NT2/D1 (cell line): ENCODE data around the gene ATG2B.

Experiments
- DNase-seq: peaks from one replicate; pipeline ENCODE4 v3.0.0-alpha.2; 2011; ENCODE audit warnings: low read depth, low spot score
- H3K27me3 ChIP-seq: 2 replicates; pipeline ENCODE4 v1.6.0; 2011; ENCODE audit warnings: mild to moderate bottlenecking; ENCODE audit not compliant: insufficient read length, insufficient read depth
- H3K36me3 ChIP-seq: 2 replicates; pipeline ENCODE4 v1.6.1; 2011; ENCODE audit warnings: mild to moderate bottlenecking, low read length, mixed read lengths; ENCODE audit not compliant: insufficient read depth, insufficient read length
- H3K4me1 ChIP-seq: 2 replicates; pipeline ENCODE4 v1.5.1; 2011; ENCODE audit not compliant: insufficient read depth, insufficient read length
- H3K4me3 ChIP-seq: 2 replicates; pipeline ENCODE4 v1.5.1; 2011; ENCODE audit warnings: low read depth; ENCODE audit not compliant: insufficient read length
- H3K9ac ChIP-seq: 2 replicates; pipeline ENCODE4 v1.6.0; 2011; ENCODE audit warnings: low read depth; ENCODE audit not compliant: insufficient read length
- H3K9me3 ChIP-seq: 2 replicates; pipeline ENCODE4 v1.5.1; 2011; ENCODE audit warnings: mild to moderate bottlenecking, low read length; ENCODE audit not compliant: insufficient read depth
- SUZ12 ChIP-seq: IDR thresholded peaks from 2 replicates; pipeline ENCODE4 v1.6.1; 2011; ENCODE audit not compliant: insufficient read length, insufficient read depth; ENCODE audit errors: extremely low read depth
- YY1 ChIP-seq: IDR thresholded peaks from 2 replicates; pipeline ENCODE4 v1.6.1; 2011; ENCODE audit not compliant: insufficient read length, insufficient read depth
- ZNF274 ChIP-seq: IDR thresholded peaks from 2 replicates; pipeline ENCODE4 v1.6.1; 2011; ENCODE audit warnings: mild to moderate bottlenecking, low read depth, low read length

The ATG2B gene

DNA sequence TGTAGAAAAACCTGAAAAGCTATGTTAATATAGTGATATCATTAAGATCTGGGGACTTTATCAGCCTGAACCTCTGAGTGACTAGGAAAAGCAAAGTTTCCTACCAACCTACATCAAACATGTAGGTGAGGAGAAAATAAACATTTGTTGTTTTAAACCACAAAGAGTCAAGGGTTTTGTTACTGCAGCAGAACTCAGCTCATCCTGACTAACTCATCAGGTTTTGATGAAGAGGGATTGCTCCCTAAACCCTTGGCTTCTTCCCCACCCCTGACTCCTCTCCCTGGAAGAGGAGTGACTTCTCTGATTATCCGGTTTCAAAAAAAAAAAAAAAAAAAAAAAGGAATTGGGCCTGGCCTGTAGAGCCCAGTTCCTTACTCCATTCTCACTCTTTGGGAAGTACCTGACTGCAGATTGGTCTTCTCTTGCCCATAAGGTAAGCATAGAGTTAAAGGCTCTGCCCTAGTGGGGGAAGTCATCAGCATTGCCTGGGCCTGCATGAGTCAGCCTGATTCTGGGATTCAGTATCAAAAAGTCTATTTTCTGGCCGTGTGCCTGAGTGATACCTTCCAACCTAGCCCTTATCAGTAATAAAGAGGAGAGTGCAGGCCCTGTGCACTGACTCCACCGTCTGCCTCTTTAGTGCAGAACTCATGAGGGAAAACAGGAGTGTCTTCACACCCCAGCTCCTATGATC is 90.2 kb downstream of the ATG2B start:
- peaks cover 23% of the 10 kb centered on the region for H3K9me3 ChIP-seq
- no peak for DNase-seq
- no peak overlapping the region for H3K4me3 ChIP-seq
- TF ChIP-seq ZNF274 (no peak), SUZ12 (no peak), YY1 (no peak)
- no peaks in the 10 kb centered on the region for H3K36me3 ChIP-seq
- H3K9ac ChIP-seq, result no peak overlapping the region
- H3K27me3 ChIP-seq, result no peaks in the 10 kb centered on the region
- no peaks in the 10 kb centered on the region for H3K4me1 ChIP-seq

DNA sequence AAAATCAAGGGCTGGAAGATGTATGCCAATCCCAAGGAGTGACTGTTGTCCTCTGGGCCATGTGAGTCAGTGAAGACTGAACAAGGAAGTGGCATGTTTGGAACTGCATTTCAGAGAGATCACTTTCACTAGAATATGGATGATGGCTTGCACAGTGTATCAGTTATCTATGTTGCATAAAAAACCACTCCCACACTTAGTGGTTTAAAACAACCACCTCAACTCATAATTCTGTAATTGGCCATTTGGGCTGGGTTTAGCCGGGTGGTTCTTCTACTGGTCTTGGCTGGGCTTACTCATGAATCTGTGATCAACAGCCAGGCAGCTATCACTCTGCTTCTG is 91.7 kb downstream of the ATG2B start:
- Histone ChIP-seq H3K27me3 (no peaks in the 10 kb centered on the region), H3K9ac (no peak overlapping the region), H3K4me3 (no peak overlapping the region), H3K9me3 (peaks cover 19% of the 10 kb centered on the region), H3K4me1 (peaks cover 3% of the 10 kb centered on the region), H3K36me3 (no peaks in the 10 kb centered on the region)
- no peak for DNase-seq
- no peak for TF ChIP-seq ZNF274
- no peak for TF ChIP-seq YY1
- TF ChIP-seq SUZ12, result no peak

DNA sequence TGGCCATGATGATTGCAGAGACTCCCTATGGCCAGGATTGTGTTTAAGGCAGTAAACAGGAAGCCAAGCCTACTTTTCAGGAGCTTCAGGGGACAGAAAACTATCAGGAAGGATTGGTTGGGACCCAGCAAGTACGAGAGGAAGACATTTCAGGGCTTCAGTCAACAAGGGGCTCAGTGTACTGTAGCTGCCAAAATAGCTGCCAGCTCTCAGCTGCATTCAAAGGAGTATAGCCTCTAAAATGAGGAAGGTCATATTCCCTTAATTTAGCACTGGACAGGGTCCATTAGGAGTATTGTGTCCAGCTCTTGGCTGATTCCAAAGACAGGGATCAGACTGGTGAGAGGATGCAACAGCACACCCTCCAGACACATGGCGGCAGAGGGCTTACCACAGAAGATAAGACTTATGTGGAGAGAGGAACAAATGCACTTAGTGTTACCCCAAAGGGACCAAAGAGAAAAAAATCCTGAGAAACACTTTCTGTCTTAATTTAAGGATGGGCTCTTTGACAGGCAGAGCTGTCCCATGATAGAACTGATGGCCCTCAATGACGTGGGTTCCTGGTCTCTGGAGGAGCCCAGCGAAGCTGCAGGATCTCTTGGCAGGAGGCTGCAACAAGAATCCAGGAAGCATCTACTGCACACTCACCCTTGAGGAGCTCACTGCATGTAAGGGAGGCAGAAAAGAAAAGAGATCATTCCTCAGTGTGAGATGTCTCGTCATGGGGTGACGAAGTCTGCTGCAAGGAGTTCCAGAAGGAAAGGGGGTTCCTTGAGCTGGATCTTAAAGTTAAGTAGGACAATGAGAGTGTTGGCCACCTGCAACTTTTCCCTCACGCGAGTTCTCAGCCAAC is 92.3 kb downstream of the ATG2B start:
- peaks cover 3% of the 10 kb centered on the region for H3K4me1 ChIP-seq
- H3K27me3 ChIP-seq, result no peaks in the 10 kb centered on the region
- H3K4me3 ChIP-seq, result no peak overlapping the region
- no peak for DNase-seq
- TF ChIP-seq YY1 (no peak), SUZ12 (no peak), ZNF274 (no peak)
- H3K9ac ChIP-seq, result no peak overlapping the region
- H3K36me3 ChIP-seq, result no peaks in the 10 kb centered on the region
- H3K9me3 ChIP-seq, result peaks cover 19% of the 10 kb centered on the region

DNA sequence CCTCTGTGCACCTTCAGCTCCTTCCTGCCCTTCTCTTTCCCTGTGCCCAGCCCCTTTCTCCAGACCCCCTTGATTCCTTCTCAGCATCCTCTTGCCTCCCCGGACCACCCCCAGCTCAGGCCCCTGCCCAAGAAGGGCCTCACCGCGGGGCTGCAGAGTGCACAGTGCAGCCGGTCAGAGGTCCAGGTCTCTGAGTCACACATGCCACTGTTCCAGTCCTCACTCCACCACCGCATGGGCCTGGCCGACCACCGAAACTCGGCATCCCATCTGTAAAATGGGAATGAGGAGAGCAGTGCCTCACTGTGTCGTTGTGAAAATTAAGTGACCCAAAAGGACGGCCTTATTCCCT is 93.8 kb downstream of the ATG2B start:
- TF ChIP-seq SUZ12 (no peak), ZNF274 (no peak), YY1 (no peak)
- no peak overlapping the region for H3K9ac ChIP-seq
- DNase-seq, result no peak

DNA sequence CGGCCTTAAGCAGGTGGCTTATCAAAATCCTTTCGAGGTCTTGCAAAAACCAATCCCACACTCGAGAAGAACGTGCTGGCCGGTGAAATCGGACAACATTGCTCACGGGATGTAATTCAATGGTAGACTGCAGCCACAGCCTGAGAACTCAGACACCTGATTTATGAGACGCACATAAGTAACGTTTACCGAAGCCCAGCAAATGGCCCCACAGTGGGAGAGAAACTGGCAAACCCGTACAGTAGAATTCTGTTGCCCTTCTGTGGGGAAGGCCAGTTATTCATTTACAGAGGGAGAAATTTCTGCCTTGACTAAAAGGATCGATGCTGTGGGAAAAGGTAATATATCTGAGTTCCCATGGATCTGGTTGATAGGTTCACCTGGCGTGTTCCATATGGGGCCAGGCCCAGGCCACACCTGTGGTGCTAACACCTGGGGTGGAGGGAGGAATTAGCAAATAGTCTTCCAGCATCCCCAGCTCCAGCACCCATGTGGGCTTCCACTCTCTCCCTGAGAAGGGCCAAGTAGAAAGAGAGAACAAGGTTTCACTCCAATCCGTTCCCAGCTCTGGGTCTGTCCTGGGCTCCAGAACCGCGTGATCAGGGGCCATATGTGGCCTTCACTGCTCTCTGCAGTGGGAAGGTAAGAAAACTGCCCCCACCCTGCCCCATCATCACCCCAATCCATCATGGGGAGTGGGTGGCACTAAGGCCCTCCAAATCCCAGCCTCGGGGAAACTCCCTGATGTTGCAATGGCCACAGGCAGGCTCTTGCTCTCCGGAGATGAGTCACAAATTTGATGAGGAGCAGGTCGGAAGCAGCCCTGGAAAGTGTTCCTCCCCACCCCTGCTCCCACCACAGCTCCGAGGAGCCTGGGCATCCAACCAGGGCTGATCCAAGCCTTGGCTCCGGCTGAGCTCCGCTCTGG is 94.4 kb downstream of the ATG2B start:
- Histone ChIP-seq H3K4me1 (peaks cover 3% of the 10 kb centered on the region), H3K36me3 (no peaks in the 10 kb centered on the region), H3K4me3 (no peak overlapping the region), H3K27me3 (no peaks in the 10 kb centered on the region), H3K9me3 (peaks cover 19% of the 10 kb centered on the region), H3K9ac (no peak overlapping the region)
- no peak for DNase-seq
- TF ChIP-seq YY1 (no peak), SUZ12 (no peak), ZNF274 (no peak)

More for the DNA sequence above, 93.8 kb downstream of the ATG2B start:
- H3K9me3 ChIP-seq, result peaks cover 19% of the 10 kb centered on the region
- peaks cover 3% of the 10 kb centered on the region for H3K4me1 ChIP-seq
- H3K36me3 ChIP-seq, result no peaks in the 10 kb centered on the region
- no peak overlapping the region for H3K4me3 ChIP-seq
- H3K27me3 ChIP-seq, result no peaks in the 10 kb centered on the region

DNA sequence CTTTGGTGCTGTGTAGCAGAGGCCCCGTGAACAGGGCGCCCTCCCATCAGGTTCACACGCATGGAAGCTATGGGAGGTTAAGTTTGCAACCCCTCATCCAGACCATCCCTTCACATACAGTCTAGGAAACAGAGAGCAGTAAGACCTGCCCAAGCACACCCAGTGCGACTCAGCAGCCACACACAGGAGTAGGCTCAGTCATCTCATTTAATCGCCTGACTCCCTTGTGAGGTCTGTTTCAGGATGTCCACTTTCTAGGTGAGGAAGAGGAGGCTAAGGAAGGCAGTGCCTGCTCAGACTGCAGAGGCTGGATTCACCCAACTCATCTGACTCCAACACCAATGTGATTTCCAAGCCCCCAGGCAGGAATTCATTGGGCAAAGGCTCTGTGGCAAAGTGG is 95.2 kb downstream of the ATG2B start:
- no peak overlapping the region for H3K9ac ChIP-seq
- no peak overlapping the region for H3K4me3 ChIP-seq
- no peak for DNase-seq
- no peaks in the 10 kb centered on the region for H3K36me3 ChIP-seq
- H3K27me3 ChIP-seq, result no peaks in the 10 kb centered on the region
- TF ChIP-seq SUZ12, result no peak
- TF ChIP-seq YY1, result no peak
- TF ChIP-seq ZNF274, result no peak
- peaks cover 16% of the 10 kb centered on the region for H3K9me3 ChIP-seq
- peaks cover 3% of the 10 kb centered on the region for H3K4me1 ChIP-seq

DNA sequence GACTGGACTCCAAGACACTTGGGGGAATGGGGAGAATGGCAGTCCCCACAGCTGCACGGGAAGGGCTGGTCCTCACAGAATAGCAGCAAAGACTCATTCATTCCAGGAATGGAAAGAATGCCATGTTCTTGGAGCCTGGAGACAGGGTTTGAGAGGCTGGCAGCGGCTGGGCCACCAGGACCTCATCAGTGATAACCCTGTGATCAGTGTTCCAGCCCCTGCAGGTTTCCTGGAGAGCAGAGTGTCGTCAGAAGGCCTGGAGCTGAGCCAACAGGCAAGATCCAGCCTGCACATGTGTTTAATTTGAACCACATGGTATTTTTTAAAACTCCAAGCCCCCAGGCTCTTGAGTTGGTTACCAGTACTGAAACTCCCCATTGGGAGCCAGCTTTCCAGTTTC is 95.8 kb downstream of the ATG2B start:
- Histone ChIP-seq H3K4me1 (peaks cover 3% of the 10 kb centered on the region), H3K4me3 (no peak overlapping the region), H3K9me3 (peaks cover 10% of the 10 kb centered on the region), H3K9ac (no peak overlapping the region), H3K36me3 (no peaks in the 10 kb centered on the region), H3K27me3 (no peaks in the 10 kb centered on the region)
- no peak for DNase-seq
- no peak for TF ChIP-seq YY1
